ENCODE results near the gene DGKB. TPM values are rescaled to one million over a fixed set of nuclear protein-coding genes. Genes with fewer than 3 reads are reported as not detected.
"Not testable (repeated sequence)": the region's sequence is repeated elsewhere in the genome, so short reads cannot be mapped to it uniquely, and the experiment has no call there.

Gene DGKB
- polyA plus RNA-seq, 4 donors = 2.8 to 5.4 (median 3.4) TPM

GRCh38 chr7:14339861-14340260, 562.7 kb downstream of the DGKB start:
- DNase-seq (ENCODE audit: low read depth in 4 of 4, low spot score in 3 of 4) = no peak

GRCh38 chr7:14336256-14336655, 566.3 kb downstream of the DGKB start:
- no peak for DNase-seq (ENCODE audit: low read depth in 4 of 4, low spot score in 3 of 4)

DNA sequence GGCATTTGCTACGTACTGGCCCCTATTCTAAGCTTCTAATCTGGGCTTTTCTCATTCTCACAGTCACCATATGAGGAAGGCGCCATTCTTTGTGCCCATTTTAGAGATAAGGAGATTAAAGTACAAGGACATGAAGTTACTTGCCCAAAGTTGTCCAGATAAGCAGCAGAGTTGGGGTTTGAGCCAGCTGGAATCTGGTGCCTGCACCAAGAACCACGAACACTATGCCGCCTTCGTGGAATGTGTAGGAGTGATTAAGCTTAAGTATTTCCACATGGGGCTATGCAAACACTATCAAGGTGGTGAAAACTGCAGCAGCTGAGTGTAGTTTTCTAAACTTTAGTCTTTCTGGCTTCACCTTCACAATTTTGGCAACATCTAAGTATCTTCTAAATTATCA, 570.4 kb downstream of the DGKB start:
- DNase-seq (ENCODE audit: low read depth in 4 of 4, low spot score in 3 of 4) = no peak

DNA sequence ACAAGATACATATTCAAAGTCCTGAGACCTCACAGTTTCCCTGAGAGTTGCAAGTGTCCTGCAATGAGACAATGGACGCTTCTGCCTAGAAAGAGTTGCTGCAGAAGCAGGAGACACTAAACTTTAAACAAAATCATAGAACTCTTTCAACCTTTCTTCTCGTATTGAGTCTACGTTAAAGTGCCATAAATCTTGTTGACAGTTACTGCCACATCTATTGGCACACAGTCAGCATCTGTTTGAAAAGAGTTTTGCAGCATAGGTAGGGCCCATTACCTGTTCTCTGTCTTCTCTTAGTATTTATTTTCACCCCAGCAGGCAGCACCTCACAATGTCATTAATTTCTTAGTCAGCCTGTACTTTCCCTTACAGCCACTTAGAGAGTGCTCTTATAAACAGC, 577.8 kb downstream of the DGKB start:
- DNase-seq (ENCODE audit: low read depth in 4 of 4, low spot score in 3 of 4) = no peak

GRCh38 chr7:14322724-14323123, 579.8 kb downstream of the DGKB start:
- no peak for DNase-seq (ENCODE audit: low read depth in 4 of 4, low spot score in 3 of 4)

DNA sequence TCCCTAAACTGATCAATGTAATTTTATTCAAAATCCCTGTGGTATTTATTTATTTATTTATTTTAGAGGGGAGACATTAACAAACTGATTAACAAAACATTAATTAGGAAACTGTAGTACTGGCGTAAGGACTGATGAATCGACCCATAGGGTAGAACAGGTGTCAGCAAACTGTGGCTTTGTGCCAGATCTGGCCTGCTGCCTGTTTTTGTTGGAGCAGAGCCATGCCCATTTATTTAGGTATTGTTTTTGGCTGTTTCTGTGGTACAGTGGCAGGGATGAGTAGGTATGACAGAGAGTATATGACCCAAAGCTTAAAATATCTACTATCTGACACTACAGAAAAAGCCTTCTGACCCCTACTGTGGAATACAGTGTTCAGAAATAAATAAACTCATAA, 580.6 kb downstream of the DGKB start:
- DNase-seq (ENCODE audit: low read depth in 4 of 4, low spot score in 3 of 4) = no peak

GRCh38 chr7:14309432-14309831, 593.1 kb downstream of the DGKB start:
- DNase-seq (ENCODE audit: low read depth in 4 of 4, low spot score in 3 of 4) = no peak

- DNase-seq (ENCODE audit: low read depth in 4 of 4, low spot score in 3 of 4) = no peak
Observed at GRCh38 chr7:14305233-14305866, 597.2 kb downstream of the DGKB start.

DNA sequence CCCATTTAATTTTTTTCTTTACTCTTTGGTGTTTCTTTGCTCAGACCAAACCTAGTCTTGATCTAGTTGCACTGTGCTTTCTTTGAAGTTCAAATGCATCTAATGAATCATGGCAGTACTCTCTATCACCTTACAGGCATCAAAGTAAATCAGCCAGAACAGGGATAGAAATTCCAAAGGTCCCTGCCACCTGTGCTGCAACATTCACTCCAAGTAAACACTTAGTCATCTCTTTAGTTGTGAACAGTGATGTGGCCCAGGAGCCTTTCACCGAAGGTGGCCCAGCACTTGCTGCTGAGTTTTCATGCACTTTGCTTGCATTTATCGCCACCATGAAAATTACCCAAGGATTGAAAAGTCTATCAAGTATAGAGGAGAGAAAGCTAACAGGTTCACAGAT, 599.0 kb downstream of the DGKB start:
- no peak for DNase-seq (ENCODE audit: low read depth in 4 of 4, low spot score in 3 of 4)

GRCh38 chr7:14294637-14295036, 607.9 kb downstream of the DGKB start:
- DNase-seq (ENCODE audit: low read depth in 4 of 4, low spot score in 3 of 4) = no peak

DNA sequence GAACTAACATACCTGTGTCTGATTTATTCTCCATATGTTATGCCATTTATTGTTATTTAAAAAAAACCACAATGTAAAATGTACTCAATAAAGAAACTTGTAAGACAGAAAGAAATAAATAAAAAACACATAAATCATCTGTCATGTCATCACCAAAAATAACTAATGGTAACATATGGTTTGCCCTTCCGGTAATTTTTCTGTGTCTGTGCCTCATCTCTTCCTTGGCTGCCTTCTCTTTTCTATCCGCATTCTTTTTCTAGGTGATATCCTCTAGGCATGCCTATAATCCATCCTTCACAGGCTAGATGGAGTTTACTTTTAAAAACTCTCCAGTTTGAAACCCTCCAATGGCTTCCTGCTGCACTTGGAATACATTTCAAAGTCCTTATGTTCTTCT, 609.1 kb downstream of the DGKB start:
- no peak for DNase-seq (ENCODE audit: low read depth in 4 of 4, low spot score in 3 of 4)

DNA sequence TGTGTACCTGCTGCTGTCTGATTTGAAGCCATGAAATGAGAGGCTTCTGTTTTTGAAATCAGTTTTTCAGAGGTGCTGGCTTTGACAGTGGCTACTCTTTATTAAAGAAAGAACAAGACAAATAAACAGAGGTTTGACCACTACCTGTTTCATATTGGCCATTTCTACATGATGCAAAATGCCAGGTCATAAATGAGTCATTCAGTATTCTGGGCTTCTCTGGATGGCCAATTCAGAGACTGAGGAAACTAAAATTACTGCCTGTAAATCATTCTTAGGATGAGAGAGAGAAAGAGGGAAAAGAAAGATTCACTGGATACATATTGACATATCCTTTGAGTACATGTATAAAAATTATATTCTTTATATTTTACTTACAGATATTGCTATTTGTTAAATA, 609.8 kb downstream of the DGKB start:
- DNase-seq (ENCODE audit: low read depth in 4 of 4, low spot score in 3 of 4) = no peak

- no peak for DNase-seq (ENCODE audit: low read depth in 4 of 4, low spot score in 3 of 4)
Observed at GRCh38 chr7:14289957-14290356, 612.6 kb downstream of the DGKB start.

- DNase-seq (ENCODE audit: low read depth in 4 of 4, low spot score in 3 of 4) = no peak
Observed at GRCh38 chr7:14288701-14289100, 613.9 kb downstream of the DGKB start.

DNA sequence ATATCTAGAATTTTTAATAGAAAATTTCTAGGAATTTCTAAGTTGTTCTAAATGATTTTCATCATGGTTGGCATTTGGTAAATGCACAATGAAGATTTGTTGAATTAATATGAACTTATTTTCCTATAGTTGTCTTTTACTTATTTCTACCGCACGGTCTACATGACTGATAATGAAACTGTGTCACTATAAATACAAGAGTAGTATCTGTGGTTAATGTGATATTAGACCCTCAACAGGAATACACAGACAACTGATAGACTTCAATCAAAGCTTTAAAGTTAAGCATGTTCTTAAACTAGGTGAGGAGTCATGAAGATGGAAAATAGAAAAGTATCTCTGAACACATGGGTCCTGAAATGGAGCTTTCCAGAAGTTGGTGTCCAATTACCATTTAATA, 615.2 kb downstream of the DGKB start:
- DNase-seq (ENCODE audit: low read depth in 4 of 4, low spot score in 3 of 4) = no peak

GRCh38 chr7:14286036-14286435, 616.5 kb downstream of the DGKB start:
- DNase-seq (ENCODE audit: low read depth in 4 of 4, low spot score in 3 of 4) = no peak

- DNase-seq (ENCODE audit: low read depth in 4 of 4, low spot score in 3 of 4) = not testable (repeated sequence)
Observed at GRCh38 chr7:14279065-14279871, 623.3 kb downstream of the DGKB start.

GRCh38 chr7:14275356-14275755, 627.2 kb downstream of the DGKB start:
- no peak for DNase-seq (ENCODE audit: low read depth in 4 of 4, low spot score in 3 of 4)

DNA sequence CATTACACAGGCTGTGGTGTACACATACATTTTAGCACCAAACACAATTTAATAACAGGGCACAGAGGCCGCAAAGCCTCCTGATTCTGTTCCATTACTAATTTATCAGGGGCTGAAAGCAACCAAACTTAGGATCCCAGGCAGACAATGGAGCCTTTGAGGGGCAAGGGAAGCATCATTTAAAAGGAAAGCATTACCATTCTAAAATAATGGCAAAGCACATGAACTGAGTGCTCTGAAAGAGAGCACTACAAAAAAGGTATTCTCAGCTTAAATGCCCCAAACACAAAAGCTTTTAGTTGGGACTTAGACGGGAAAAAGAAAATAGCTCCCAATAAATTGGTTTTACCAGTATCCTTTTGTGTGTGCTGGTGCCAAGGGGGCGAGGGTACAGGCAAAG, 631.1 kb downstream of the DGKB start:
- DNase-seq (ENCODE audit: low read depth in 4 of 4, low spot score in 3 of 4) = no peak

DNA sequence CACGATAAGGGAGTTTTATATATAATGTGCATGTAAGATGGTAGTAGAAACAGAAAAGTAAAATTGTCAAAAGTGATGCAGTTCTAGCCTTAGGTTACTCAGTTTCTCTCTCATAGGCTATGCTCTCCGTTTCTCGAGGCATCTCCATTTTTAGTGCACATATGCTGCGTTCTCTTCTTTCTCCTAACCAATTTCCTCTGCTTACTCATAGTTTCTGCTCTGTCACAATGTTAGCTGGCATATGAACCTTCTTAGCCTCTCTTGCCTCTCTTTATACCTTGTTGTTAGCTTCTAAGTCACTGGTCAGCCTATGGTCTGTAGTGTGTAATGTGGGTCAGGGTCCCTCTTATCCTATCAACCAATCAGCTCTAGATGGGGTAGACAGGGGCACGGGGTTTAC, 632.5 kb downstream of the DGKB start:
- no peak for DNase-seq (ENCODE audit: low read depth in 4 of 4, low spot score in 3 of 4)

DNA sequence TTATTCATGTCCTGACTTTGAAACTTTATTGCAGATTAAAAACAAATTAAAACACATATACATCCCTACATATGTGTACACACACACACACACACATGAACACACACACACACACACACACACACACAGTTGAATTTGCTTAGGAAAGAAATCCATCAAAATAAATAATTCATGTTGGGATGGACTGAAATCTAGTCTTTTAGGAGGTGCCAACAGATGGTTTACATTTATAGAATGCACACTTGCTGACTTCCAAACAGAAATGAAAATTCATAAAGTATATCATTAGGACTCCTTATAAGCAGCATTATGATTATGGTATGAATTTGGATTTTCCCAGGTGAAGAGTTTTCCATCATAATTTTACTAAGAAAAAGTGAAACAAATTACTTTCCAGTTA, 642.5 kb downstream of the DGKB start:
- no peak for DNase-seq (ENCODE audit: low read depth in 4 of 4, low spot score in 3 of 4)

DNA sequence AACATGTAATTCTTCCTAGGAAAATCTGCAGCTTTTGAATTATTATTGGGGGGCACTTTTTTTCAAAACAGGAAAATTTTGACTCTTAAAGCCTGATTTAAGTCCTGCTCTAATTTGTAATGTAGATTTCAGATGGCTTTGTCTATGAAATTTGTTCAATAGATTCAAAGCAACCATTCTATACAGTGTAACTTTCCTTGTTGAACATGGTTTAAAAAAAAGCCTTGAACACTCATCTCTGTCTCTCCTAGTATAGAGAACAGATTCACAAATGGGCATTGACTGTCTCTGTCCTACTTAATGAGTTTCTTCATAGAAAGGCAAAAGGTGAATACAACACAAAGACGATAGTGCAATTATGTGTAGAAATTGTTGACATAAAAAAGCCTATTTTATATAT, 643.7 kb downstream of the DGKB start:
- DNase-seq (ENCODE audit: low read depth in 4 of 4, low spot score in 3 of 4) = no peak

Data from left renal pelvis (tissue), 4 donors.